Measurements from ENCODE around the gene FBP1.

The FBP1 gene

DNA sequence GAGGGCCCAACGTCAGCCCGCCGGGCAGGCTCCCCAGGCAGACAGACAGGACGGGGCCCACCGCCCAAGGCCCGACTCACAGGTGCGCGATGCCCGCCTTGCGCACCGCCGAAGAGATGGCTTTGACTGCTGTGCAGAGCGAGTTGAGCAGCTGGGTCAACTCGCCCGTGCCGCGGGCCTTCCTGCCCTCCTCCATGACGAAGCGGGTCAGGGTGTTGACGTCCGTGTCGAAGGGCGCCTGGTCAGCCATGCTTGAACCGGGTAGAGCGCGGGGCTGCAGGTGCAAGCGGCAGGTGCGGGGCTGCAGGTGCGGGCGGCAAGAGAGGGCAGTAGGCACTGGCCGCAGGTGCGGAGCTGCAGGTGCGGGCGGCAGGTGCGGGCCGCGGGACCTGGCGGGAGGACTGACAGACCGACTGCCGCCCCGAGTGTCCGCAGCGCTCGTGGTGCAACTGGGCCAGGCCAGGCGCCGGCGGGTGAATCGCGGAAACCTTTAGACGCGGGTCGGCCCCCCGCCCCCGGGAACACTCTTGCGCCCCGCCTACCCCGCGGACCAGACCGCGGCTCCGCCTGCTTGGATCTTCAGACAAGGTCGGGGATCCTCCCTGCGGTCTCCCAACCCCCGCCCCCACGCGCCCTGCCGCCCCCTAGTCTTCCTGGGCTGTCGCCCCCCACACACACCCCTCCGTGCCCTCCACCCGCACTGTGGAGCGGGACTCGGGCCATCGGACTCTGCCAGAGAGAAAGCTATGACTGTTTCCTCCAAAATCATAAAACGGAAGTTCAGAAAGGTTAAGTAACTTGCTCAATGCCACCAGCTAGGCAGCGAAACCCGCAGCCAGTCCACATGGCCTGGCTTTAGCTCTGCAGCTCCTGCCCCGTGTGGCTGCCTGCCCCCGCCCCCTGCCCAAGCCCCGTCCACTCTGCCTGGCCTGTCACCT, at the start of gene FBP1:
Gene FBP1 (minus strand): TSS at position 458 of the 938 bp plus-strand sequence. CDS start 208 bp downstream, at position 250.
- DNase-seq (ENCODE audit: low read depth in 2 of 2), result peak; percentile 4 to 24

DNA sequence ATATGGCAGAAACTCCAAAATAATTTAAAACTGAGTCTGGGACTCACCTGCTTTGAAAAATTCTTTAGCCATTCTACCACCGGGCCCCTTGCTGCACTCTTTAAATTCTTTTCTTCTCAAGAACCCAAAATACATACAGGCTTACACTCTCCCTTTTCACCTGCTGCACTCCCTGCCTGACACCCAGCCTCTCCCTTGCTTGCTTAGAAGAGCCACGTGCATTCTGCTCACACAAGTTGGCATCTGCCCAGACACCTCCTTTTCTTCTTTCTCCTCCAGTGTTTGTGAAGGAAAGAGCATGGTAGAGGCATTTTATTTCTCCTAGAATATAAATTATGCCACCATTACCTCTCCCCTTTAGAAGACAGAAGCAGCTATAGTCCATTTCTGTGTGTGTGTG, 48.1 kb upstream of the FBP1 start:
- DNase-seq (ENCODE audit: low read depth in 2 of 2), result no peak

DNA sequence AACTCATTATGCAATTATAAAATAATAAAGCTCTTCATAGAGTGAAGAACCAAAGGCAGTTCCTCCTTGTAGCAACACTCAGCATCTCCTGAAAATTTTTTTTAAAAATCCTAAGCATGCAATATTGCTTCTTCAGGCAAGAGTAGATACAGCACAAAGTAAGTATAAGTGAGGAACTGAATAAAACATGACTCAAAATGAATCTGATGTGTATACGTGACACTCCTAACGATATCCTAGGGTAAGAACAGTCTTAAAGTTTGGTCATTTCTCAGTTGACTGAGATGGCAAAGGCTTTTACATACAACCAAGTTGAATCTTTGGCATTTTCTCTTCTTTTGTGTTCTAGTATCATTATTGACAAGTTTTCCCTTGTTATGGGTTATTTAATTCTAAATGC, 46.0 kb upstream of the FBP1 start:
- DNase-seq (ENCODE audit: low read depth in 2 of 2), result no peak

DNA sequence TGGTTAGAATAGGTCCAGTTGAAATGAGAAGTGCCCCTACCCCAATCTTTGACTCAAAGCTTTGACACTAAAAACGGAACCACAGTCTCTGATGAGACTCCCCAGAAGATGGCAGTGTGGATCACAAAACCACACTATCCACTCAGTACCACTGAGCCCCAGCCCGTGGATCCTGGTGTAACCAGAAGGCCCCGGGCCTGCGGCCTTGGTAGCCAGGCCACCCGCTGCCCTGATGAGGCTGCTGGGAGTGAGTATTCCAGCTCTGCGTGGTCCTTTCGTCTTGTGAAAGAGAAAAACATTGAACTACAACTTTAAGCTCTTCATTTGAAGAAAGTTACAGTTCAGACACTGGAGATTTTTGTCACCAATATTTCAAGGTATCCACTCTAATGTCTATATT, 42.2 kb upstream of the FBP1 start:
- peak; percentile 8 to 16 for DNase-seq (ENCODE audit: low read depth in 2 of 2)

DNA sequence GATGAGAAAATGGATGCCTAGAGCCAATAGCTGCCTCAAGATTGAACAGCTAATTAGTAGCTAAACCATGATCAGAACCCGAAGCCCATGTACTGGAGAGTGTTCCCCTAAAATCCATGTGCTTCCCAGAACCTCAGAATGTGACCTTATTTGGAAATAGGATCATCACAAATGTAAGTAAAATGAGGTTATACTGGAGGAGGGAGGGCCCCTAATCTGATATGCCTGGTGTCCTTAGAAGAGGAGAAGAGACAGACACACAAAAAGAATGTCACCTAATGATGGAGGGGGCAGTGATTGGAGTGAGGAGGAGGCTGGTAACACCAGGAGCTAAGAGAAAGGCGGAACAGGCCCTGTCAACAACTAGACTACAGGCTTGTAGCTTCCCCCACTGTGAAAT, 41.3 kb upstream of the FBP1 start:
- no peak for DNase-seq (ENCODE audit: low read depth in 2 of 2)

DNA sequence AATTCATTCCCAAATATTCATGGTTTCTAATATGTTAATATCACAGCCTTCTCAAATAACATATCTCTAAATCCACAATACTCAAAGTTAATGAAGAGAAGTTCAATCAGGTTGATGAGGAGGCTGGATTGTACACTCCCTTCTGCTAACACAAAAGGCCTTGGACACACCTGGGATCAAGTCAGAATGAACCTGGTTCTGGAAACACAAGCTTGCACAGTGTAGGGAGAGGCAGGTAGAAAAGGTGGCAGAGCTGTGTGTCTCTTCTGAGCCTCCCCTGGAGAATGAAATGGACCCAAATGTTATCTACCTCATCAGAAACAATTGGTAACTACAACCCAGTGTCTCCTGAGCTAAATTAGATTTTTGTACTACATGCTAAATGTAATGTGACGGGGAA, 40.7 kb upstream of the FBP1 start:
- DNase-seq (ENCODE audit: low read depth in 2 of 2), result no peak

DNA sequence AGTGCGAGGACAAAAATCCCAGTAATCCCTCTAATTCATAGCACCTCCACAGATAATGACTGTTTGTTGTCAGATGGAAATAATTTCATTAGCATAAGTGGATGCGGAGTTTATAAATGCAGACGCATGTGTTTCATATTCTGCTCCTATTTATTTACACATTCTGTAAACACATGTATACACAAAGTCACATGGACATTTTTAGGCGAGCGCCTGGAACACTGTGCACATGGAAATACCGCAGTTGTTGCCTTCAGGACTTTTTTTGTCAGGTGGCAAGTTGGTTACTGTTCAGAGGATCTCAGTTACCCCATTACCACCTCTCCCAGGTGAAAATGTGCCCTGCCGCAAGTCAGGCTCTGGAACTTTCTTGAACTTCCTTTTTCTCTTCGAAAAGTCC, 40.3 kb upstream of the FBP1 start:
- no peak for DNase-seq (ENCODE audit: low read depth in 2 of 2)

DNA sequence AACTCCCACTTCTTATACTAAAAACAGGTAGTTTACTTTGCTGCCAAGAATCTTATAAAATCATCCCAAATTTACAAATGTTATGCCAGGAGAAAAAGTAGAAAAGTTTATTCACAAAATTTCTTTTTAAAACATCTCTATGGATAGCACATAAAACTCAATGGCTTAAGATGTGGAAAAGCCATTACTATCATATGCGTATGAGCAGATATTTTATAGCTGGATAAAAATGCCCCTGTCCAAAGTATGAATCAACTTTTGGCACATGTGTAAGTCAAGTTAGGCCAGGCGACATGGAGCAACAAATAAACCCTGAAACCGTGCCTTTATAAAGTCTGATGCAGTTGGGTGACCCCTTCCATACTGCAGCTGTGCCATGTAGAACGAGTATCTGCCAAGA, 38.6 kb upstream of the FBP1 start:
- no peak for DNase-seq (ENCODE audit: low read depth in 2 of 2)

DNA sequence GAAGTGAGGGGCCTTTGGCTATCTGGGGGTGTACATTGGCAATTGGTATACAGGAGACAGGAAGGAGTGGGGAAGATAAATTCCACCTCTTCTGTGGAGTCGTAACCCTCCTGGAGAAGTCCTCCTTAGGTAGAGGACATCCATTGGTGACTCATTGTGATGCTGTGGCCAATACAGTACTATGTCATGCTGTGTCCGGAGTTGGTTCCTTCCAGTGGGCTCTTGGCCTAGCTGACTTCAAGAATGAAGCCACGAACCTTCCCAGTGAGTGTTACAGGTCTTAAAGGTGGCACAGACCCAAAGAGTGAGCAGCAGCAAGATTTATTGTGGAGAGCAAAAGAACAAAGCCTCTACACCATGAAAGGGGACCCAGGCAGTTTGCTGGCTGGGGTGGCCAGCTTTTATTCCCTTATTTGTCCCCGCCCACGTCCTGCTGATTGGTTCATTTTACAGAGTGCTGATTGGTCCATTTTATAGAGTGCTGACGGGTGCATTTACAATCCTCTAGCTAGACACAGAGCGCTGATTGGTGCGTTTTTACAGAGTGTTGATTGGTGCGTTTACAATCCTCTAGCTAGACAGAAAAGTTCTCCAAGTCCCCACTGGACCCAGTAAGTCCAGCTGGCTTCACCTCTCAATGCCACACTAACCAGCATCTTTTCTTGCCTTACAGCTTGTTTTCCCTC, 37.3 kb upstream of the FBP1 start:
- no peak for DNase-seq (ENCODE audit: low read depth in 2 of 2)

DNA sequence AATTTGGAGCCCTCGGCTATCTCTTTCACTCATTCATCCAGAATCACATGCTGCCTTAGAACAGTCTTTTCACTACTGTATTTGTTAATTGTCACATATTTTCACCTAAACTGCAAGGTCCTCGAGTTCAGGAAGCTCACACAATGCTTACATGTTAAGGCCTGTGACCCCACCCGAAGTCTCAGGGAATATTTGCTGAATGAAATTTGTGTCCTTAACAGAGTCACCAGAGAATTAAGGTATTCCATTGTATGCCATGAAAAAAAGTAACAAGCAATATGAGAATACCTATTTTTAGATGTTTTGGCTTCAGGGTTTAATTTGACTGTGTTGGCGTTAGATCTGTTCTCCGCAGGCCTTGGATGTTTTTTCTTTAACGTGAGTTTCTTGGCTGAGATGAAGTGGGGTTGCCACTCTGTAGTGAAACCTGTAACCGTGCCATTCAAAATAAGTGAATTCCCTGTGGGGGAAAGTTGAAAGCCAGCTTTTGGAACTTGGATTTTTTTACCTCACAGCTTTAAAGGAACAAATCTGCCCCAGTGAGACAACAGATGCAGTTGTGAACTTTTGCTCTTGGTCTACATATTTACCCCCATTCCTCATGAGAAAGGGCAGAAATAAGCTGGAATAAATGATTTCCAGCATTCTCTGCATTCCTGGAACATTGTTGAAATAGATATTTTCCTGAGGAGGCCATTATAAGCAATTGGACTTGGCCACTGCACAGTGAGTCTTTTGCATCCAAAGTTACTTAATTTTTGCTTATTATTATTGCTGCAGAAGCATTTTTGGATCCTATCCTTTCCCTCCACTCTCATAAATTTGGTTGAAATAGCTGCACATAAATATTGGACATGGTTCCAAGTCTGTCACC, 35.9 kb upstream of the FBP1 start:
- no peak for DNase-seq (ENCODE audit: low read depth in 2 of 2)

DNA sequence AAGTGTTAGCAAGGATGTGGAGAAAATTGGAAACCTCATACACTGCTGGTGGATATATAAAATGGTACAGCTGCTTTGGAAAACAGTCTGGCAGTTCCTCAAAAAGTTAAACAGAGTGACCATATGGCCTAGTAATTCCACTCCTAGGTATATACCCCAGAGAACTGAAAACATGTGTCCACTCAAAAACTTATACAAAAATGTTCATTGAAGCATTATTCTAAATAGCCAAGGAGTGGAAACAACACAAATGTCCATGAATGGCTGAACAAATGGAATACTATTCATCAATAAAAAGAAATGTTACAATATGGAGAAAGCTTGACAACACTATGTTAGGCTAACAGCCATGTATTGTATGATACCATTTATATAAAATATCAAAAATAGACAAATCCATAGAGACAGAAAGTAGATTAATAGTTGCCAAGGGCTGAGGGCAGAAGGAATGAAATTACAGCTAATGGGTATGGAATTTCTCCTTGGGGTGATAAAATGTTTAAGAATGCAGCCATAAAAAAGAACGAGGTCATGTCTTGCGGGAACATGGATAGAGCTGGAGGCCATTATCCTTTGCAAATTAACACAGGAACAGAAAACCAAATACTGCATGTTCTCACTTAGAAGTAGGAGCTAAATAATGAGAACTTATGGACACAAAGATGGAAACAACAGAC, 33.6 kb upstream of the FBP1 start:
- no peak for DNase-seq (ENCODE audit: low read depth in 2 of 2)

DNA sequence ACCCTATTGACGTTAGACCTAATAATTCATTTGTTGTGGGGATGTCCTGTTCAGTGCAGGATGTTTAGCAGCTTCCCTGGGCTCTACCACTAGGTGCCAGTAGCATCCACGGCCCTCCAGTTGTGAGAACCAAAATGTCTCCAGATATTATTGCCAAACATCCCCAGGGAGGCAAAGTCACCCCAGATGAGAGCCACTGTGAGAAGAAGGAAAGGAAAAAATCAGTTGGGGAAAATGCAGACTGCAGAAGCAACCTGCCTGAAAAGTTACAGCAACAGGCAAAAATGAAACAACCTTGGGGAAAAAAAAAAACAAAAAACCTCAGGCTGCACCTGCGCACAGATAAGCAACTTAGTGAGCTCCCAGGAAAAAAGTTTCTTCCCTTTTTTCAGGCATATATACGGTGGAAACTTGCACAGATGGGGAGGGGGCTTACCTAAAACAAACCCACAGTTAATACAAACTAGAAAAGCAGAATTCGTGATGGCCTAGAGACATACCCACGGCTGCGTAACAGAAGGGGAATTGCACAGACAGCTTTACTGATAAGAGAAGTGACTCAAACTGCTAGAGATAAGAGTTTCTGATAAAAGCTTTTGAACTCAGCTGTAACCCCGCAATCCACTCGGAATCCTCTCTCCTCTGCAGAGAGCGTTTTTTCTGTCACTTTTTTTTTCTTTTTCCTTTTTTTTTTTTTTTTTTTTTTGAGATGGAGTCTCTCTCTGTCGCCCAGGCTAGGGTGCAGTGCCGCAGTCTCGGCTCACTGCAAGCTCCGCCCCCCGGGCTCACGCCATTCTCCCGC, 29.8 kb upstream of the FBP1 start:
- peak in 1 of 2 donors; percentile 26 for DNase-seq (ENCODE audit: low read depth in 2 of 2)

DNA sequence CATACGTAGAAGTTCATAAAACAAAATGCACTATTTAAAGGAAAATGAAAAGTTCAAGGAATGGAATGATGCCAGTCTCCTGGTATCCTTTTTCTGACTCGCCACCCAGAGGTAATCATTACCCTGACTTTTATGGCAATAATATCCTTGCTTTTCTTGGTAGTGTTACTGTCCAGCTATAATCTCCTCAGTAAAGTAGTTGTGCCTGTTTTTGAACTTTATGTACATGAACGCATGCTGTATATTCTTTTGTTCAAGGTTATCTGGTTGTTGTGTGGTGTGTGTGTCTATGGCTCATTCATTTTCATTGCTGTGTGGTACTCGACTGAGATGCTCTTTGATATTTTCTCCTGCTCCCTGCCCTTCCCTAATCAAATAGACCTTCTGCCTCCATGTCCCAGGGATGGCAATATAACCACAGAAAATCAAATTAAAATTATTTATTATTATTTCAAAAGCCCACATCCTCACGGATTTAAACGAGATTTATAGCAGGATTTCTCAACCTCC, 29.2 kb upstream of the FBP1 start:
- DNase-seq (ENCODE audit: low read depth in 2 of 2), result no peak

DNA sequence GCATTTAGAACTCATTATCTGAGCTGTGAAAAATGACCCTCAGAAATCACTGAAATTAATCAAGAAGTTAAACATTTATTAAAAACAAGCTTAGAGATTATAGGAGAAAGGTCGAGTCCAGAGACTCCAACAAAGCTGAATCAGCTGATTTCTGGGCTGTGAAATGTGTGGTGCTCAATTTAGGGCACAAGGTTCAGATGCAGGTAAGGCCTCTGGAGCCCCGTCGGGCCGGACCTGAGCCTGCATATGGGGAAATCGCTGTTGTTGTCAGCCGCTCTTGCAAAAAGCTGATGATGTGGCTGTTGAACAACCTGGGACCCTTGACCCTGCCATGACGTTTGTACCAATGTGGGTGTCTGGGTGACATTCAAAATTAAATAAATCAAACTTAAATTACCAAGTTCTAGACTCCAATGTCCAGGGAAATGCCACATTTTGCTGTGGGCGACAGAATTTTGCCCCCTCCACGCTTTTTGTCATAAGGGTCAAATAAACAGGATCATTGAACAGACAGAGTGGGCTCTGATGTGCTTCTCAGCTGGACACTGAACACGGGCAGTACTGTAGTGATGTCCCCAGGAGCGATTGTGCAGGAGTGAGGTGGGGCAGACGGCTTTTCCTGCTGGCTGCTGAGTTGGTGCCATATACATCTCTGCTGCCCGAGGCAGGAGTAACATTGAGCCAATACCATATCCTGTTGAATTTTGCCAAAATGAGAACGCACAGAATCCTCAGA, 27.2 kb upstream of the FBP1 start:
- DNase-seq (ENCODE audit: low read depth in 2 of 2), result no peak

DNA sequence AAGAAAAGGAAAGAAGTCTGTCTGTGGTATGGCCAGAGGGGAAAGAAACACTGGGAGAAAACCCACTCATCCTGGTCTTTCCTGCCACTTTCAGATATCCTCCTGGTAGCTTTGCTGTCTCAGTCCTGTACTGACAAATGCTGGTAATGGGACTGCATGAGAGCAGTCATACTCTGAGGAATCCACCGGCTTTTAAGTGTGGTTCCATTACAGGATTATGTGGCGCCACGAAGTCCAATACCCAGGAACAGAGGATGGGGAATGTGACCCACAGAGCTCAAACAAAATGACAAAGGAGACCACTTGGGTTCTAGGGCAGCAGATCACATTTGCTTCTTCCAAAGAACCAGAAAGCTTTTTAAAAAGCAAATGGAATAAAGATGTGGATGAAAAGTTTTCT, 26.3 kb upstream of the FBP1 start:
- DNase-seq (ENCODE audit: low read depth in 2 of 2), result no peak

DNA sequence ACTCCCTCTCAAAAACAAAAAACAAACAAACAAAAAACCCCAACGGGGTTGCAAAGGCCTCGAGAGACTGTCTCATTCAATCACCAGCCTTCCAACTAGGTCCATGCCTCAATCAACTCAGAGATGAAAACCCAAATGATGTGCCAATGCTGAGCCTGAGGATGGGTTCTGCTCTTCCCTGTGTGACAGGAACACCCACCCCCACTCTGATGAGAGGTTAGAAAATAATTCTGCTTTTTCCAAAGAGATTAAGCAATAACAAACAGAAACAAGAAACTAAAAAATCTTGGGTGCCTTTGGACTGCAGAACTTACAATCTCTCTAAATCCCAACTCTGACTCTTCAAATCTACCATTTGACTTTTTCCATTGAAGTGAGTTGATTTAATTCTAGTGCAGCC, 25.5 kb upstream of the FBP1 start:
- DNase-seq (ENCODE audit: low read depth in 2 of 2), result no peak

DNA sequence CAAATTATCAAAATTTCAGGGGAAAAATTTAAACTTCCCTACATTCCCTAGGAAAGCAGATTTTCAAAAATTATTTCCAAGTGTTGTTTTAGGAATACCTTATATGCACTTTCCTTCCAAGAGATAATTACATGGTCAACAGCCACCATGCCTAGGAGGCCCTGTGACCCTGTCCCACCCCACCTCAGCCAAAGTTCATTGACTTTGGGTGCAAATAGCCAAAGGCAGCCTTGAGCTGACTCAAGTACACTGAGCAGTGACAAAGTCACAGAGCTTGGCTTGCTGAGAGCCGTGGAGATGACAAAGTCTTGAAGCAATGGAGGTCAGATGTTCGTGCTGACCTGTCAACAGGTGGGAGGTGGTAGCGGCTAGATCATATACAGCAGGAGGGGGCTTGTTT, 24.3 kb upstream of the FBP1 start:
- no peak for DNase-seq (ENCODE audit: low read depth in 2 of 2)

DNA sequence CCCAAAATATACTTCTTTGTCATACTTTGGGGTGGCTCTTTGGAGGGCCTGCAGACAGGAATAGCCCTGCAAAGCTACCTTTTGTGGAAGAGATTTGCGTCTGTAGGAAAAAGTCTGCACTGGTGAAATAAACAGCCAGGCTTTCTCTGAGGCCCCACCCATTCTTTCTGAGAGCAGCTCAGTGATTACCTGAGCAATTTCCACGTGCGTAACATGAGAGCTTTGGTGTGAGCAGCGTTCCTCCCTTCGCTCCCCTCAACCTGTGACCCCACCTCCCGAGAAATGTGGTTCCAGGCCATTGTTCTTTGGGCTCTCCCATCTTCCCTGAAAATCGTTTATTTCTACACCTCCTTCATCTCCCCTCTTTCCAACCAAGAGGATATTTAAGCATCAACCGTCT, 23.8 kb upstream of the FBP1 start:
- no peak for DNase-seq (ENCODE audit: low read depth in 2 of 2)

DNA sequence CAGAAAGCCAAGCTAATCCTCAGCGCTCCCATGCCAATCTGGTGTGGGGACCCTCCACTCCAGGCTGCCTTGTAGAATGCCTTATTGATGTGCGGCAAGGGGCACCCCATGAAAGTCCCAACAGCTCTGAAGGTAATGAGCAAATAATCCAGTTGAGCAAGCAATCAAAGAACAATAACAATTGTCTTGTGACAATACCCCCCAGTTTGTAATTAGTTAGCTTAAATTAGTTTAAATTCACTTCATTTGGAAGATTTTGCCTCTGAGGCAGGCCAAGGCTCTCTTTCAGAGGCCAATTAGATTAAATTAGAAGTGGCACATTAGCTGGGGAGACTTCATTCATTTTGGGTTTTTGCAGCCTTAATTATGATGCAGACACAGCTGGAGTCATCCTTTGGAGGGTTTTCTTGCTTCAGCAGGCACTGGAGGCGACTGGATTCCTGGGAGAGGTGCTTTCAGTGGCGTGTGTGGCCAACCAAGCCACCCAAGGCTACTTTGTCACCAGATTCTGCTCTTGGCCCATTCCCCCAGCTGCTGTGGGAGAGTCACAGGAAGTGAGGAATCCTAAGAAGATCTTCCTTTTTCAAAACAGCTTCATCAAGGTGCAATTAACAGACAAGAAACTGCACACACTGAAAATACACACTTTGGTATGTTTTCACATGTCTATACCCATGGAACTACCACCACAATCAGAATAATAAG, 17.9 kb upstream of the FBP1 start:
- no peak for DNase-seq (ENCODE audit: low read depth in 2 of 2)

Data from activated CD8-positive, alpha-beta memory T cell treated with anti-CD3 and anti-CD28 coated beads for 4 hours (primary cell).